Endothelial cell of umbilical vein (primary cell): ENCODE measurements around the gene ZDHHC17. TPM values are rescaled to one million over a fixed set of nuclear protein-coding genes. Genes with fewer than 3 reads are reported as not detected.

Experiments used
- BruUV-seq: library from RNA; stranded (reverse); fragments of 400-500 nt; replicated peaks from 2 replicates; lab custom pipeline; 2021; lab: Mats Ljungman, UMichigan
- CTCF ChIA-PET: fragments of 300-600, 350-600 bp; sonication (Branson Sonifier 250); formaldehyde crosslinking; loops from one replicate; lab custom pipeline; 2021; ENCODE audit warnings: antibody characterized with exemption, inconsistent platforms; lab: Charles Lee
- POLR2A ChIA-PET: fragments of 300-600, 350-600 bp; sonication (Branson Sonifier 250); formaldehyde crosslinking; loops from one replicate; lab custom pipeline; 2021; ENCODE audit warnings: antibody characterized with exemption, inconsistent platforms; lab: Charles Lee
- DNase-seq: peaks from one replicate; pipeline ENCODE4 v3.0.0-alpha.2; 2011; ENCODE audit warnings: low read depth, low spot score
- FAIRE-seq: peaks from 2 replicates; lab custom pipeline; 2011; peaks lifted over from hg19 to GRCh38; lab: Jason Lieb, UNC
- H2AFZ ChIP-seq: 2 replicates; pipeline ENCODE4 v1.6.0; 2012; ENCODE audit warnings: low read depth, low read length, control low read depth, inconsistent platforms
- H3K27ac ChIP-seq: 2 replicates; pipeline ENCODE4 v1.5.1; 2011; ENCODE audit warnings: low read depth, mild to moderate bottlenecking, control low read depth, low read length, moderate library complexity; ENCODE audit not compliant: insufficient read depth
- H3K27me3 ChIP-seq, 2 experiments: 2 replicates each; pipeline versions ENCODE4 v1.6.0 to v1.6.1; 2011; ENCODE audit warnings: low read length in 2 of 2, mixed read lengths in 1 of 2; ENCODE audit not compliant: control insufficient read depth in 2 of 2, insufficient read depth in 2 of 2
- H3K36me3 ChIP-seq, 2 experiments: 2 replicates in 1 of 2; 3 replicates in 1 of 2; pipeline ENCODE4 v1.5.1; 2011; ENCODE audit warnings: low read length in 2 of 2, mild to moderate bottlenecking in 1 of 2, moderate library complexity in 1 of 2; ENCODE audit not compliant: control insufficient read depth in 2 of 2, insufficient read depth in 2 of 2; ENCODE audit errors: extremely low read depth in 1 of 2
- H3K4me1 ChIP-seq: 3 replicates; pipeline ENCODE4 v1.5.1; 2011; ENCODE audit warnings: mild to moderate bottlenecking, low read length; ENCODE audit not compliant: control insufficient read depth, insufficient read depth; ENCODE audit errors: extremely low read depth
- H3K4me2 ChIP-seq: 2 replicates; pipeline ENCODE4 v1.6.1; 2011; ENCODE audit warnings: low read length, control low read depth, mixed read lengths; ENCODE audit not compliant: insufficient read depth
- H3K4me3 ChIP-seq, 3 experiments: fragments of 200-600 bp in 1 of 3; sonication (generic), shearing (Covaris generic) in 1 of 3; replicated peaks in 1 of 3; 2 replicates each; pipeline ENCODE4 v1.5.1; 2011 to 2016; ENCODE audit warnings: control low read depth in 3 of 3, low read length in 3 of 3, mild to moderate bottlenecking in 2 of 3, inconsistent platforms in 1 of 3, low read depth in 1 of 3, moderate library complexity in 1 of 3; ENCODE audit not compliant: insufficient read depth in 1 of 3
- H3K79me2 ChIP-seq: 2 replicates; pipeline ENCODE4 v1.6.0; 2012; ENCODE audit warnings: low read length, inconsistent platforms; ENCODE audit not compliant: control insufficient read depth, insufficient read depth
- H3K9ac ChIP-seq: replicated peaks from 2 replicates; pipeline ENCODE3; 2011; ENCODE audit warnings: low read length, control low read depth; ENCODE audit not compliant: insufficient read depth; ENCODE audit errors: extremely low read depth
- H3K9me1 ChIP-seq: replicated peaks from 3 replicates; pipeline ENCODE4 v1.6.0; 2011; ENCODE audit warnings: mild to moderate bottlenecking, low read length; ENCODE audit not compliant: control insufficient read depth, insufficient read depth; ENCODE audit errors: extremely low read depth
- H3K9me3 ChIP-seq: replicated peaks from 2 replicates; pipeline ENCODE4 v1.5.1; 2012; ENCODE audit warnings: low read length, inconsistent platforms; ENCODE audit not compliant: control insufficient read depth, insufficient read depth
- H4K20me1 ChIP-seq: replicated peaks from 2 replicates; pipeline ENCODE3; 2011; ENCODE audit warnings: mild to moderate bottlenecking, low read length; ENCODE audit not compliant: control insufficient read depth, insufficient read depth; ENCODE audit errors: extremely low read depth
- CTCF ChIP-seq, 2 donors: IDR thresholded peaks; 1 replicate in 1 of 2; 2 replicates in 1 of 2; pipeline ENCODE4 v1.5.1; 2011; ENCODE audit warnings: low read length in 2 of 2, mild to moderate bottlenecking in 2 of 2, moderate library complexity in 2 of 2, control low read depth in 1 of 2, inconsistent platforms in 1 of 2, low read depth in 1 of 2; ENCODE audit not compliant: insufficient read depth in 1 of 2; ENCODE audit errors: extremely low read depth in 1 of 2
- EZH2 ChIP-seq: IDR thresholded peaks from 2 replicates; pipeline ENCODE4 v1.6.1; 2012; ENCODE audit warnings: borderline replicate concordance, low read depth, mild to moderate bottlenecking, moderate library complexity, low read length, inconsistent platforms; ENCODE audit not compliant: severe bottlenecking
- GATA2 ChIP-seq: IDR thresholded peaks from 2 replicates; pipeline ENCODE4 v1.7.0; 2011; ENCODE audit warnings: low read depth, mild to moderate bottlenecking, moderate library complexity, mixed read lengths, low read length; ENCODE audit not compliant: insufficient read length, insufficient read depth
- MYC ChIP-seq: IDR thresholded peaks from one replicate; pipeline ENCODE4 v1.6.1; 2011; ENCODE audit warnings: mild to moderate bottlenecking, low read depth, low read length
- dilution Hi-C: fragments of 300-500 bp; cut with MboI; formaldehyde crosslinking; loops from one replicate; pipeline ENCODE4 v1.15.0; 2019; ENCODE audit warnings: low sequenced_read_pairs; ENCODE audit not compliant: extremely low pct_ligation_motif_present
- intact Hi-C: fragments of 100-400 bp; cut with micrococcal nuclease; formaldehyde crosslinking; loops from one replicate; pipeline ENCODE4 v1.10.0; 2022
- polyA plus RNA-seq, 4 experiments: library from polyadenylated mRNA; depleted of rRNA in 3 of 4; stranded (reverse) in 3 of 4; unstranded in 1 of 4; fragments of >200 nt; gene quantifications; 2 replicates each; pipeline versions ENCODE4 v1.2.1 to v1.2.3, GENCODE V29; 2011 to 2012; ENCODE audit warnings: missing spikeins in 1 of 4
- total RNA-seq: library from RNA; stranded (reverse); gene quantifications from 2 replicates; pipeline ENCODE4 v1.2.3, GENCODE V29; 2021

The ZDHHC17 gene
- total and polyA plus RNA-seq, 2 donors (not counting 3 experiments of a cell fraction or from before 2014, with no cell fraction given) = 21.2 to 26.9 TPM

- Histone ChIP-seq H3K36me3 (no peaks in the 10 kb centered on the region), H3K79me2 (no peaks in the 10 kb centered on the region), H4K20me1 (no peaks in the 10 kb centered on the region), H3K4me1 (no peaks in the 10 kb centered on the region), H3K9me1 (no peaks in the 10 kb centered on the region), H2AFZ (no peak overlapping the region), H3K9me3 (no peaks in the 10 kb centered on the region), H3K27me3 (no peaks in the 10 kb centered on the region), H3K9ac (no peak overlapping the region), H3K4me2 (no peak overlapping the region), H3K4me3 (no peak overlapping the region), H3K27ac (no peak overlapping the region)
- intact Hi-C loops = no loop called here
- no peak for DNase-seq
- TF ChIP-seq CTCF (IDR thresholded peaks at IDR 0.05; ENCODE audit: extremely low read depth in 1 of 2, insufficient read depth in 1 of 2, low read depth in 1 of 2, low read length in 2 of 2) = no peak
- no peak for TF ChIP-seq EZH2
- no peak for TF ChIP-seq GATA2
- no peak for TF ChIP-seq MYC
- dilution Hi-C loops = no loop called here
- POLR2A ChIA-PET = no interaction called here
- FAIRE-seq = no peak
- BruUV-seq = no TSS peak
- CTCF ChIA-PET = no interaction called here
These were observed 44.5 kb upstream of the ZDHHC17 start for GRCh38 chr12:76719171-76720041.
